ENCODE measurements around the gene GPATCH8.
"Not testable (repeated sequence)": the region's sequence is repeated elsewhere in the genome, so short reads cannot be mapped to it uniquely, and the experiment has no call there.

The GPATCH8 gene

DNA sequence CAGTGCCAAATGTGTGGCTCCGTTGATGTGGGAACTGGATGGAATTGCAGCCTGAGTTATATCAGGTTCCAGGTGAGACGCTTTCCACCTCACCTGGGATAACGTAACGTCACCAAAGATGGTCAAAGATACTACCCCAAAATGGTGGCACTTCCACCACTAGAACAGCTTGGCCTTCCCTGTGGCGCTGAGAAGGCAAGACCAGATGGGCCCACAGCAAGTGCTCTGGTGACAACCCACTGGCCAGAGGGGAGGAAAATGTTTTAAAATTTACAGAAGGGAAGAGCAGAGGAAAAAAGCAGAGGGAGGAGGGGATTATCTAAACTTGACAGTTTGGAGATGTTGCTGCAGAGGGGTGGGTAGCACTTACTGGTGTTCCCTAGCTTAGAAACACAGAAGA lies 106.3 kb downstream of the GPATCH8 start:
- no peak for DNase-seq

DNA sequence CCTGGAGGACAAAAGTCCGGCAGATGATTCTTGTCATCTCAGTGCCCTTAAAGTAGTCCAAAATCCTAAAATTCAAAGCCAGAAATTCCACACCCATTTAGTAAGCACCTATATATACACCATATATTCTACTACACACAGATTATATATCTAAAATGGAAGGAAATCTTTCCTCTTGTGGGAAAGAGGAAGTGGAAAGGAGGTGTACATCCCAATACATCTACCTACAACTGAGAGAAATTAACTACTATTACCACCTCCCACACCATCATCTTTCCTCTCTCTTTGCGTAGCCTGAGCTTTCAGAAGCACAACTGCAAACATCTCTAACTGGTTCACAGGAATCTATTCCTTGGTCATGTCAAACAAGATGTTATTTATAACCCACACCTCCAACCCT lies 108.4 kb downstream of the GPATCH8 start:
- no peak for DNase-seq

DNA sequence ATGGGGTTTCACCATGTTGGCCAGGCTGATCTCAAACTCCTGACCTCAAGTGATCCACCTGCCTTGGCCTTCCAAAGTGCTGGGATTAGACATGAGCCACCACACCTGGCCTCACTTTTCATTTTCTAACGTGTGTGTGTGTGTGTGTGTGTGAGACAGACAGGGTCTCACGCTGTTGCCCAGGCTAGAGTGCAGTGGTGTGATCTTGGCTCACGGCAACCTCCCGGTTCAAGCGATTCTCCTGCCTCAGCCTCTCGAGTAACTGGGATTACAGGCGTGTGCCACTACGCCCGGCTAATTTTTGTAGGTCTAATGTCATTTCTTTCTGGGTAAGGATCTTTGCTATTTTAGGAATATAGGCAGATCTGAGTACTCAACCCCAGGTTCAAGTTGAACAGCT lies 109.1 kb downstream of the GPATCH8 start:
- not testable (repeated sequence) for DNase-seq

DNA sequence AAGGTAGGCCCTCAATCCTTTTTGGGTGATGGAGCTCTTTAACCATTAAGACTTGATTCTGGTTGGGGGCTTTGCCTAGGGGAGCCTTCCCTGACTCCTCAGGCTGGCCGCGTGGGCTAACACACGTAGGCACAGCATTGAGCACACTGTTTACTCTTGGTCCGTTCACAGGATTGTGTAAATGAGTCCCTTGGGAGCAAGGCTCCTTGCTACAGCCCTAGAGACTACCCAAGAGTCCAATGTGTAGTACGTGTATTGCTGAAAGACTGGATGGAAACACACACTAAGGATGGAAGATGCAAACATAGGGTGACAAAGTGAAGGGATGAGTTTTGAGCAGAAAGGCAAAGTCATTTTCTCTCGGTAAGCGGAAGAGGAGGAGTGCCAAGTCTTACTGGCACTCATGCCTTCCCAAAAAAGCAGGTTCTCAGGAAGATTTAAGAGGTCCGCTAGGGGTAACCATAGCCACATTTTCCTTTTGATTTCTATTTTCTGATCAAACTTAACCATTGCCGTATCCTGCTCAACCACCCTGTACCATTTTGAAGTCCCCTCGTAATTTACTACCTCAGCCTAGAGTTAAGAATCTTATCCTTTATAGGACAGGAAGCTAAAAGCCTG lies 112.8 kb downstream of the GPATCH8 start:
- DNase-seq: no peak

DNA sequence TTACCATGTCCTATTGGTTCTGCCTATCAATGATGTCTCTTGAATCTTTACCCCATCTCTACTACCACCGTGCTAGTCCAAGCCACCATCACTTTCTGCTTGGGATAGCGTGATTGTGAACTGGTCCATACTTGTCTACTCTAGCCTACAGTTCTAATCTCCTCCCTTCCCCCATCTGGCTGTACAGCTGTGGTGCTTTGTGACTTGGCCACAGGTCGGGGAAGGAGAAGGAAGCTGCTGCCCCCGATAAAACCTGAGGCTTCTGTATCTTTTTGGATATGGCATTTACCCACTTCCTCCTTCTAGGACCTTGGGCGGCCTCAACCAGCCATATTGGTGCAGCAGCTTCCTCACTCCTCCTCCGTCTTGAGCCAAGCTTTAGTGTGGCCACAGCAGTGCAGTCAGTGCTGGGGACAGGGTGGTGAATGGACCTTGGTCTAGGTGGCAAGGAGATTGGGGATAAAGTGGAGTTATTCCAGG lies 113.4 kb downstream of the GPATCH8 start:
- peak in 1 of 2 donors; percentile 23 for DNase-seq

DNA sequence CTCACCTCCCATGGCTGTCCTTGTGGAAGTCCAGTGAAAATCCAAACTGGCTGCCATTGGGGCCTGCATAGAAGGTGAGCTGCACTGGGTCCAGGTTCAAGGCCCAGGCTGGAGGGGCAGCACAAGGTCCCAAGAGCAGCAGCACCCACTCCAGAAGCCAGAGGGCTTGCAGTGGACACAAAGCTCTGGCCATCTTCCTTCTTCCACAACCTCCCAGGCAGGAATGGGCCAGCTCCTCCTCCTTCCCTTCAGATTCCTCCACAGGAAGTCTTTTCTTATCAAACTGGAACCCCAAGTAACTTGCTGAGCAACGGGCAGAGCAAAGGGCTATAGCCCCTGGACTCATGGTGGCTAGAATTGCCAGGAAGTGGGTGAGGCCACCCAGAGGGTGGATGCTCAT lies 113.9 kb downstream of the GPATCH8 start, which contains the start of gene ITGA2B:
TSS of gene ITGA2B (minus strand) at position 369 of the 400 bp plus-strand sequence. CDS start at position 193, 176 bp downstream.
- DNase-seq: no peak

DNA sequence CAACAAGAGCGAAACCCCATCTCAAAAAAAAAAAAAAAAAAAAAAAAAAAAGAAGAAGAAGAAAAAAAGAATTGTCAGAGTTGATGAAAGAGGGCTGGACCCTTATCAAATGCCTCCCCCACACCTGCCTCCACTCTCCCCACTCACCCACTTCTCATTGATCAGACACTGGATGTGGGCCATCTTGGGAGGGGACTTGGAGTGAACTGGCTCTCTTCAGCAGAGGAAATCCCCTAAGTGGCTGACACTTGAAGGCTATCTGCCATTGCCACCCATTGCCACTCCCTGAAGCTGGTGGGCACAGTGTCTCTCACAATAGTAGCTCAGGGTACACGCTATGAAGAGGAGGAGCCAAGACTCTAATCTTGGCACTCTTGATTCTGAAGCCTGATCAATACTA lies 115.4 kb downstream of the GPATCH8 start:
- DNase-seq: no peak

DNA sequence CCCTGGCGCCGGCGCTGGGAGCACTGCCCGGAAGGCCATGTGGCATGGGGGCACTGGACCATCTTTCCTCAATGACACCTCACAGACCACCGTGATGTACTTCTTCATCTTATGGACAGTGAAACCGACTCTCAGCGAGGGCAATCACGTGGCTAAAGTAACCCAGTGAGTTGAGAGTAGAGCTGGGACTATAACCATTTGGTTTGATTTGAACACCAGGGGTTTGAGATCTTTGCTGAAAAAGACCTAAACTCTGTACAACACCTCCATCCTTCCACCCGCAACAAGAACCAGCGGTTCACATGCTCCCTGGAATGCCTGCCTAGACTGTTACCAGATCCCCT lies 117.1 kb downstream of the GPATCH8 start:
- DNase-seq: no peak

DNA sequence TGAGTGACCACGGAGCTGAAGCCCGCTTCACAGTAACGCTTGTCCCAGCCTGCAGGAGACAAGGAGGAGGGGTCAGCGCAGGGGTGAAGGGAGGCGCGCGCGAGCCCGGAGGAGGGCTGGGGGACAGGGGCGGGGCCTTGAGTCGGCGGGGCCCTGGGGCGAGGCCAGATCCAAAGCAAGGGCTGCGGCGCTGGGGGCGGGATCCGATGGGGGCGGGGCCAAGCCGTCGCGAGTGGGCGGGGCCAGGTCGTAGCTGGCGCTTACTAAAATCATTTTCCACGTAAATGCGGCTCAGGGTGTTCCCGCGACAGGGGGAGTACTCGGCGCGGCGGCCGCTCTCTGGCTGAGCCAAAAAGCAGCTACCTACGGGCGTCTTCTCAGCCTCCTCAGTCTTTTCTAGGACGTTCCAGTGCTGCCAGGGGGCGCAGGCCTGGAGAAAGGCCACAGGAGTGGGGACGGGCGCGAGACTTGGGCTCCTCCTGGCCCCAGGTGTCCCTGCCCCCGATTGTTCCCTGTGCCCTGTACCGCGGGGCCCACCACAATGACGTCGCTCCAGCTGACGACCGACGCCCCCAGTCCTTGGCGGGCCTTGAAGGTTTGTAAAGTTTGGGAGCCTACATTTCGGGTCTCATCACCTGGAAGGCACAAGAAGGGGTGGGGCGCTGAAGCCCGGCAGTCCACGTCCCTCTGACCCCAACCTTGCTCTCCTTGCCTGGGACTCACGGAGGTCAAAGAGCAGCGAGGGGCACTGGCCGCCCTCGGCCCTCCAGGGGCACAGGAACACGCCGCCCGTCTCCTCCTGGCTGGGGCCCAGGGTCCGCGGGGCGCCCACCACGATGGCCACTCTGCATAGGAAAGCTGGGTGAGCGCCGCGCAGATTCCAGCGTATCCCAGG lies 117.7 kb downstream of the GPATCH8 start:
- peak; percentile 89 to 90 for DNase-seq

DNA sequence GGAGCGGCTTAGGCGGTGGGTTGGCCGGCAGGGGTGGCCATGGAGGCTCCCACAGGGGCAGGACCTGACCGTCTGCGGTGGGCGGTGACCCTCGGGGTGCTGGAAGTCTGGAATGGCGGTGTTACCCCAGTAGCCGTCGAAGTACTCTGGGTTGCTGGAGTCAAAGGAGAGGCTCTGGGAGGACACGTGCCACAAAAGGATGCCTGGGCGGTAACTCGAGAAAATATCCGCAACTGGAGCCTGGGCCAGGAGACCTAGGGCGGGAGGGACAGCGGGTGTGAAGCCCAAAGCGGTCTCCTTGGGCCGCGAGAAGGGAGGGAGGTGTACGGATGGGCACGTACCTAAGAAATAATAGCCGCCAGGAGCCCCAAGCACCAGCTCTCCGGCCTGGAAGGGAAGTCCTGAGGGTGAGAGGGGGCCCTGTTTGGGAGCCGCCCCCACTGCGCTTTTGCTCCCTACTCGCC lies 118.4 kb downstream of the GPATCH8 start:
- DNase-seq: no peak

DNA sequence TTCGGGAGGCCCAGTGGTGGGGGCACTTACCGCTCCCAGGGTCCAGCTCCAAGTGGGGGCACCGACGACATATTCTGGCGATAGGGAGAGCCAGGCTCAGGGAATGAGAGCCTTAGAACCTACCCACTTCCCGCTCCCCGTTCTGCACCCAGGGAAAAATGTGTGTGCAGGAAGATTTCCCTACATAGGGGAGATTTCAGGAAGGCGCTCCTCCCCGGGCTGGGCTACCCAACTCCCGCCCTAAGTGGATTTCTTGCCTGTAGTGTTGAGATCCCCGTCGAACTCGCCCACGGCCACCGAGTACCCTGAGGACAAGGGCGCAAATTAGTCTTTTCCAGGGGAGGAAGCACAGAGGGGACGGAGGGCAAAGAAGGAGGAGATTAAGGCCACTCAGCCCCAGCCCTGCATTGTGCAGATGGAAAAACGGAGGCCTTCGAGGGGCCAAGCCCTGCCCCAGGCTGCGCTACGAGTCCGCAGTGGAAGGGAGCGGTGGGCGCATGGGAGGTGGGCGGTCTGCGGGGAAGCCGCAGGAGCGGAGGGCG lies 118.9 kb downstream of the GPATCH8 start:
- DNase-seq: no peak

DNA sequence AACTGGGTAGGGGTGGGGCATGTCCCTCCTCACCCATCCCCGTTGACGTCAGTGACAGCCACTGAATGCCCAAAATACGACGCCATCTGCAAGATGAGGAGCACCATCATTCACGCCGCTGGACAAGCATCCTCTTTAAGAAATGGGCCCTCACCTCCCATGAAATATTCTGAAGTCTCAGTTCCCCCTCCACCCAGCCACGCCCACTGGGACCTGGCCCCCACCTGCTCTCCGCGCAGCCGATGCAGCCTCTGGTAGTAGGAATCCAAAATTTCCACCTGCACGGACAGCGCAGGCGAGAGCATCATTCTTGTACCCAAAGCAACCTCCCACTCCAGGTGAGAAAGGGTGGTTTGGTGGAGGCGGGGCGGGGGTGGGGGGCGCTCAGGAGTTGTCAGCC lies 119.3 kb downstream of the GPATCH8 start:
- no peak for DNase-seq

DNA sequence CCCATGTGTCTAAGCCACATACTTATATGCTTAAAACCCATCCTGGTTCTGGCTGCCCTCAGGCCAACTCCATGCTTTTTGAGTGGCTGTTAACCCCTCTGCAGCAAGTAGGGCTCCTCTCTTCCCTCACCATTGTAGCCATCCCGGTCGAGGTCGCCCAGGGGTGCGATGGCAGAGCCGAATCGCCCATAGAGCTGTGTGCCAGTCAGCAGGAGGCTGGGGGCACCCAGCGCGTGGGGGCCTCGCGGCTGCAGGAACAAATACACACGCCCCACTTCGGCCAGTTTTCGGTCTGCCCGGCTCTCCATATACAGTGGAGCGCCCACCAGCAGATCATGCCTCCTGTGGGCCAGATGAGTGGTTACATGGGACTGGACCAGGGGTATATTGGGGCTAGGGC lies 119.8 kb downstream of the GPATCH8 start:
- DNase-seq: no peak

DNA sequence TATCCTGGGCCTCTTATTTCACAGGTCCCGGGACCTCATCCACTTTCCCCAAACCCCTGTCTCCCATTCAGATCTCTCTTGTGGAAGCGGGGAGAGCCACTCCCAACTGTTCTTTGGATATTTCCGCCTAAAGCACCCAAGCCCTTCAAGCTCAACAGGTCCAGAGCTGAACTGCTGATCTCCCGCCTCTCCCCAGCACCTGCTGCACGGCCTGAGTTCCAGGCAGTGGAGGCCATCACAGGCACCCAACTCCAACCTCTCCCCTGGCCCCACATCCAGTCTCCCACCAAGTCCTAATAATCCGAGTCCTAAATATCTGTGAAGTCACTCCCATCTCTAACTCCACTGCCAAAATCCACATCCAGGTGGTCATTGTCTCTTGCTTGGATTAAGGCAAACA lies 120.3 kb downstream of the GPATCH8 start:
- DNase-seq: no peak

DNA sequence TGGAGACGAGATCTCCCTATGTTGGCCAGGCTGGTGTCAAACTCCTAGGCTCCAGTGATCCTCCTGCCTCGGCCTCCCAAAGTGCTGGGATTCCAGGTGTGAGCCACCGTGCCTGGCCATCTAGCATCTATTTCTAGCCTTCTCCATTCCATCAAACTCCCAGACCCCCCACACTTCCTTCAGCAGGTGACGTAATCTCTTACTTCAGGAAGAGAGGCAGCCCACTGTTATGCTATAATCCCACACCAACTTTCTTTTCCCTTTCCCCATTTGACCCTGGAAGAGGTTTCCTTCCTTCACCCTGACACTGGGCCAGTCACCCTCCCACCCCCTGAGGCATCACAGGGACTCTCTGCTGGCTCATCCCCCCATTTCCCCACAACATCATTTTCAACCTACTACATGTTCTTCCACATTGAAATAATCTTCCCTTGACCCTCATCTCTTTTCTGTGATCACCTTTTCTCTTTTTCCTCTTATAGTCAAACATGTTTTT lies 121.3 kb downstream of the GPATCH8 start:
- DNase-seq: no peak

DNA sequence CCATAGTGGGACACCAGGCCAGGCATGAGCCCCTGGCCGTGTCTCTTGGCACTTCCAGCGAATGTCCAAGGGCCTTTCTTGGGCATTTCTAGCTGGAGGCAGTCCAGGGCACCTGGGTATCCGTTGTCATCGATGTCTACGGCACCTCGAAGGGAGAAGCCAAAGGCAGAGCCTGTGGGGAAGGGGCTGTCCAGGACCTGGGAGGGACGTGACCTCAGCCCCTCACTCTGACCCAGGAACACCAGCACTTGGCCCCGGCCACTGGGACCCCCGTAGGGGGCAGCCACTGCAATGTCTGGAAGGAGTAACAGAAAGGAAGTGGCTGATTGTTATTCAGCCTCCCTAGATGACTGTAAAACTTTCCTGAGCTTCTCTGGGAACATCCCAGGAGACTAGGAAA lies 122.4 kb downstream of the GPATCH8 start:
- no peak for DNase-seq

DNA sequence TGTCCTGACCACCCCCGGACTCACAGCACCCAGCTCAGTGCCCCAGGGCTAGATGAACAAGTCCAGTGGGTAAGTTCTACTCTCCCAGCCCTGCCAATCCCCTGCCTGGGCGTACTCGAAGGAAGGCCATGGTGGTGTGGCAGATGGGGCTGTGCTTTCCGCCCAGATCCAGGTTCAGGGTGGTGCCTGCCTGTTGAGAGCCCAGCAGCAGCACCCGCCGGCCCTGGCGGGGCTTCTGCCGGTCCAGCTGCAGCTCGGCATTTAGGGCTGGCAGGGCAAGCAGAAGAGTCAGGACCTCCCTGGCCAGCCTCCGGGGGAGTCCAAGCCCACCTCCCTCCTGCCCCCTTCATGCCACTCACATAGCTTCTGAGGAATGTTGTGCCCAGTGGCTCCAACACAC lies 123.3 kb downstream of the GPATCH8 start:
- DNase-seq: no peak

DNA sequence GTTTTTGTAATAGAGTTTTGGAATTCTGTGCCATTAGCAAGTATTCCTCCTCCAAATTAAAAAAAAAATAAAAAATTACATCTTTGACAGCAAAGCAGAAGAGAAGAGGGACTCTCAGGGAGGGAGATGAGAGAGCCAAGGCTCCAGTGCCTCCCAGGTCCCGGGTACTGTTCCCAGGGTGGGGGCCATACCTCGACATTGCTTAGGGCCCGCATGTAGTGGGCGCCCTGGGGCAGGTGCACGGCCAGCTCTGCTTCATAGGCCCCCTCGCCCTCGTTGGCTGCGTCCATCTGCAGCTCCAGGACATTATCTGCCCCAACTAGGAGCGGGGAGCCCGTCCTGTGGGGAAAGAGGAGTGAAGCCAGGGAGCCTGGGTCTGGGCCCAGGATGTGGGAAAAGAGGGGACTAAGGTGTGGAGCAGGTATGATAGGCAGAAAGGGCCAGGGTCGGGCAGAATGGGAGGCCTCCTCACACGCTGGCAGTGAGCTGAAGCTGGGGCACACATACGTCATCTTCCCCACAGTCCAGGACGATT lies 125.0 kb downstream of the GPATCH8 start:
- no peak for DNase-seq

DNA sequence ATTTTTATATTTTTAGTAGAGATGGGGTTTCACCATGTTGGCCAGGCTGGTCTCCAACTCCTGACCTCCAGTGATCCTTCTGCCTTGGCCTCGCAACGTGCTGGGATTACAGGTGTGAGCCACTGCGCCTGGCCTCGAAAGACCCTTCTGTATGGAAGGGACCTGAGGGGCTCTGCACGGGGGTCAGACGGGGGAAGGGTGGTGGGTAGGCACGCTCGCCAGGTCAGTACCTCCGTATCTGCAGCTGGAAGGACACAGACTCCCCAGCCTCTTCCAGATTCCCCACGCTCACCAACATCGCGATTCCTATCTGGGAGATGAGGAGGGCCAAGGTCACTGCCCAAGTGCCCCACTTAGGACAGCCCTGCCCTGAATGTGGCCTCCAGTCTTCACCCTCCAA lies 126.4 kb downstream of the GPATCH8 start:
- no peak for DNase-seq

DNA sequence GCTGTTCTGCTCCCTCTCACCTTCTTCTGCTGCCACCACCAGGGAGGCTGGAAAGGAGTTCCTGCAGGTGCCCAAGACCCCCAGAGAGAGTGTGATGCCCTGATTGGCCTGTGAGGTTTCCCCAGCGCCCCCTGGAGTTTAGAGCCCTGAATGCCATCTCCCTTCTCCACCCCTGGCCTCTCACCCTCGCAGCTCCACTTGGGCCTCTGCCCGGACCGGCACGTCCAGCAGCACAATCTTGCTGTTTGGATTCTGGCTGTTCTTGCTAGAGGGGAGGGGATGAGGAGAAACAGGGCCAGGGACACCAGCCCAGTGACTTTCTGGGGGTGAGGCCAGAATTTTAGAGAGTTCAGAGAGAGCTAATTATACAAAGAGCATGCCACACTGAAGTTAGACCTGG lies 127.1 kb downstream of the GPATCH8 start:
- no peak for DNase-seq

DNA sequence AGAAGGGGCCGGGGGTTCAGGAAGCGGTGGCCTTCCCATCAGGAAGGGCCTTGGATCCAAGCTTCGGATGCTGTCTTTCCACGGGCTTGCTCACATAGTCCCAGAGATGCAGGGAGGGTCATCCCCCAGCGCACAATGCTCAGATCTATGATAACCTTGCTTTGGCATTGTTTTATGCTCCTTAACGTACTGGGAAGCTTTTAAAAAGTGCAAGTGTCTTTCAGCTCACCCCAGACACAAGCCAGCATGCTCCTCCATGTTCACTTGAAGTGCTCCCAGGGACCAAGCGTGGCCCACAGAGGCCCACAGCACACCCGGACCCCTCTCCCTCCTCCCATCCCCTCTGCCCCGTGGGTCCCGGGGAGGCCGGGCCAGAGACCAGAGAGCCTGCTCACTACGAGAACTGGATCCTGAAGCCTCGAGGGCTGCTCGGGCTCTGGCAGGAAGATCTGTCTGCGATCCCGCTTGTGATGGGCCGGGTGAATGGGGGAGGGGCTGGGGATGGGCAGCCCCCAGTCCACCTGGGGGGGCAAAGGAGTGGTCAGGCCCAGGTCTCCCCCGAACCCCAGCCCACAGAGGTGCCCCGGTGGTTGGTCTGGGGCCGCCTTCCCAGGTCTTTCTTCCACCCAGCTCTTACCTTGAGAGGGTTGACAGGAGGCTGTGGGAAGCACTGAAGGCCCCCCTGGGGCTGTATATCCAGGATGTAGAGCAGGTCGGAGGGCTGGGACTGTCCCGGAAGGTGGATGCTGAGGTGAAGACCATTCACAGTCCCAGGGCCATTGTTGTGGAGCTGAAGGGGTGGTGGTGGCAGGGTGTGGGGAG lies 127.8 kb downstream of the GPATCH8 start:
- DNase-seq: no peak
